ENCODE results near the gene ZNF81. TPM values are rescaled to one million over a fixed set of nuclear protein-coding genes. Genes with fewer than 3 reads are reported as not detected.

Gene ZNF81
- total and polyA plus RNA-seq, 2 experiments from 2014 or later = 6.1 to 8.9 TPM

GRCh38 chrX:47859686-47860085, 23.0 kb downstream of the ZNF81 start (continued):
- TF ChIP-seq CREB1 (CRISPR knock-in tag; IDR thresholded peaks at IDR 0.05; ENCODE audit: low read depth) = no peak
- TF ChIP-seq EZH2phosphoT487 (IDR thresholded peaks at IDR 0.05; ENCODE audit: unreplicated experiment) = no peak
- TF ChIP-seq REST (IDR thresholded peaks at IDR 0.05; ENCODE audit: unreplicated experiment) = no peak

GRCh38 chrX:47862680-47863079, 26.0 kb downstream of the ZNF81 start:
- TF ChIP-seq JUNB (IDR thresholded peaks at IDR 0.05; ENCODE audit: unreplicated experiment) (no peak), EZH2phosphoT487 (IDR thresholded peaks at IDR 0.05; ENCODE audit: unreplicated experiment) (no peak), ZNF462 (CRISPR knock-in tag; IDR thresholded peaks at IDR 0.05) (no peak), ZNF114 (CRISPR knock-in tag; IDR thresholded peaks at IDR 0.05) (no peak), CTCF (conservative IDR thresholded peaks at IDR 0.05; ENCODE audit: low read depth in 2 of 2) (no peak), ZNF331 (CRISPR knock-in tag; IDR thresholded peaks at IDR 0.05; ENCODE audit: low read depth) (no peak)
- Histone ChIP-seq H3K4me3 (no peak overlapping the region), H3K4me1 (ENCODE audit: insufficient read depth) (no peaks in the 10 kb centered on the region), H3K9me2 (ENCODE audit: insufficient read depth) (no peaks in the 10 kb centered on the region), H4K20me1 (replicated peaks; ENCODE audit: insufficient read depth) (no peaks in the 10 kb centered on the region), H3K36me3 (ENCODE audit: insufficient read depth) (no peaks in the 10 kb centered on the region), H3F3A (replicated peaks; ENCODE audit: low read depth) (no peaks in the 10 kb centered on the region), H3K79me2 (replicated peaks; ENCODE audit: insufficient read depth) (no peaks in the 10 kb centered on the region), H3K27me3 (ENCODE audit: insufficient read depth) (no peaks in the 10 kb centered on the region), H3K4me2 (no peak overlapping the region), H2AFZ (no peak overlapping the region), H3K27ac (ENCODE audit: low read depth) (no peak overlapping the region)
- no peaks in the 10 kb centered on the region for H3K27me3 Mint-ChIP-seq (ENCODE audit: insufficient read depth, low read depth, poor library complexity)
- DNase-seq (ENCODE audit: low spot score) = no peak
- no peaks in the 10 kb centered on the region for H3K4me1 Mint-ChIP-seq
- H3K4me3 Mint-ChIP-seq = no peak overlapping the region
- ATAC-seq = no peak
- peaks cover 6% of the 10 kb centered on the region; the same call in 2 of the 3 replicates for H3K36me3 Mint-ChIP-seq (ENCODE audit: low read depth)
- no peaks in the 10 kb centered on the region for H3K9me3 Mint-ChIP-seq
- H3K27ac Mint-ChIP-seq = no peak overlapping the region

Measured in GM23338 (cell line).